Hepatocyte (in vitro differentiated cells): ENCODE measurements around the gene LAMB4. TPM values are rescaled to one million over a fixed set of nuclear protein-coding genes. Genes with fewer than 3 reads are reported as not detected.

Source experiments
- DNase-seq: peaks from one replicate; pipeline ENCODE4 v3.0.0-alpha.2; 2016; ENCODE audit warnings: low spot score
- H2AFZ ChIP-seq: fragments of 200-600 bp; sonication (generic); 2 replicates; pipeline ENCODE4 v1.6.0; 2016; ENCODE audit warnings: antibody characterized with exemption, mild to moderate bottlenecking
- H3K27ac ChIP-seq: fragments of 200-600 bp; sonication (generic); 2 replicates; pipeline ENCODE4 v1.5.1; 2016; ENCODE audit warnings: mild to moderate bottlenecking
- H3K27me3 ChIP-seq: fragments of 200-600 bp; sonication (generic); 2 replicates; pipeline ENCODE4 v1.6.1; 2016
- H3K36me3 ChIP-seq: fragments of 200-600 bp; sonication (generic); replicated peaks from 2 replicates; pipeline ENCODE4 v1.5.1; 2016; ENCODE audit warnings: low read depth; ENCODE audit not compliant: insufficient read depth
- H3K4me1 ChIP-seq: fragments of 200-600 bp; sonication (generic); 2 replicates; pipeline ENCODE4 v1.5.1; 2016; ENCODE audit warnings: mild to moderate bottlenecking, moderate library complexity; ENCODE audit not compliant: insufficient read depth
- H3K4me2 ChIP-seq: fragments of 200-600 bp; sonication (generic); 2 replicates; pipeline ENCODE4 v1.6.0; 2016
- H3K4me3 ChIP-seq: fragments of 200-600 bp; sonication (generic); 2 replicates; pipeline ENCODE4 v1.5.1; 2016; ENCODE audit warnings: mild to moderate bottlenecking
- H3K79me2 ChIP-seq: fragments of 200-600 bp; sonication (generic); 2 replicates; pipeline ENCODE4 v1.6.0; 2017; ENCODE audit warnings: mild to moderate bottlenecking
- H3K9me2 ChIP-seq: fragments of 200-600 bp; sonication (generic); replicated peaks from 2 replicates; pipeline ENCODE4 v1.6.0; 2017; ENCODE audit warnings: mild to moderate bottlenecking; ENCODE audit not compliant: insufficient read depth
- H3K9me3 ChIP-seq: fragments of 200-600 bp; sonication (generic); 2 replicates; pipeline ENCODE4 v1.5.1; 2016; ENCODE audit warnings: low read depth, mild to moderate bottlenecking
- H4K20me1 ChIP-seq: fragments of 200-600 bp; sonication (generic); 2 replicates; pipeline ENCODE4 v1.6.0; 2016; ENCODE audit warnings: mild to moderate bottlenecking; ENCODE audit not compliant: insufficient read depth, poor library complexity, severe bottlenecking
- EZH2 ChIP-seq: fragments of 200-600 bp; sonication (generic); IDR thresholded peaks from 2 replicates; pipeline ENCODE4 v1.6.1; 2016; ENCODE audit warnings: antibody characterized with exemption, mild to moderate bottlenecking, borderline replicate concordance
- EZH2phosphoT487 ChIP-seq: fragments of 200-600 bp; sonication (generic); IDR thresholded peaks from one replicate; pipeline ENCODE4 v1.6.1; 2018; ENCODE audit warnings: antibody characterized with exemption, mild to moderate bottlenecking, low read depth, moderate library complexity; ENCODE audit not compliant: unreplicated experiment, severe bottlenecking
- WGBS: methylation state at CpG from one replicate; pipeline ENCODE4 v1.1.6; 2016; ENCODE audit warnings: low lambda C conversion rate; ENCODE audit errors: missing lambda C conversion rate; 5-methylcytosine and 5-hydroxymethylcytosine counted together
- polyA plus RNA-seq: library from polyadenylated mRNA; unstranded; fragments of >200 nt; fragmentation: Nextera tagmentation; extraction: Ambion mirVana; gene quantifications from 2 replicates; pipeline ENCODE4 v1.2.1, GENCODE V29; 2016
- total RNA-seq: library from RNA; depleted of rRNA; stranded (reverse); fragments of >200 nt; gene quantifications from 2 replicates; pipeline ENCODE4 v1.2.3, GENCODE V29; 2014
- TF ChIP-seq, protein P1 (sequence below): fragments of 200-600 bp; sonication (generic); IDR thresholded peaks from 2 replicates; pipeline ENCODE4 v1.5.1; 2016; ENCODE audit warnings: antibody characterized with exemption, mild to moderate bottlenecking; ENCODE audit not compliant: poor library complexity

LAMB4 gene
- total and polyA plus RNA-seq, 2 experiments from 2014 or later, result 1.3 to 1.9 TPM

DNA sequence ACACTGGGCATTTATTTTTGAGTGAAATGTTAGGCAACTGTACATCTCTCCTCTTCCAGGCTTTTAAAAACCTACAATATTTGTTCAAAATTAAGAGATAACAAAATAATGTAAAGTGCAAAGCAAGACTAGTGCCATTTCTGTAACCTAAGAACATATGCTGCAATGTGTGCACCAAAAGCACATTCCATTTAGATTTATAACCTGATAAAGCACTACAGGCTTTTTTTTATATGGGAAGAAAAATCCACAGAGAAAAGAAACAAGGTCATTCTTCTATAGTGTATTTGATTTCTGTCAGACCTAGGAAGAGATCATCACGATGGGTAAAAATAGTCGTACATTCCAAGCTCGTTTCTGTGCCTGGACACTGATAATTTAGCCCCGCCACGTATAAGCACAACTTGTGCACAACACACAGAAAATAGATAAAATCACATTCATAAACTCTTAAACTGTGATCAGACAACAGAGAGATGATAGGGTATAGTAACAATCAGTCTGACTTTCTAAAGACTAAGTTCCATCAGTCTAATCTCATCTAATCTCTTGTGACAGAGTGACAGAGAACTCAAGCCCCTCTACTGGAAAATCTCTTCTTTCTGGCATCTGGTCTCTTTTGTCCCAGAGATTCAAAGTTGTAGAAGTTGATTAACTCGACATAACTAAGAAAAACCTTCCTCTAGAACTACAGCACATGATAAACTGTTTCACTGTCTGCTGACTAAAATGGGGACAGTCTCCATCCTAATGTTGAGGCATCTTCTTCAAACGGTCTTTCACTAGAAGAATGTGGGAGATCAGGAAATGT, 133.9 kb downstream of the LAMB4 start:
- Histone ChIP-seq H3K79me2 (peaks cover 53% of the 10 kb centered on the region), H3K9me2 (no peaks in the 10 kb centered on the region), H3K36me3 (no peaks in the 10 kb centered on the region), H3K27ac (peak overlapping the region; percentile 95), H3K9me3 (no peaks in the 10 kb centered on the region), H3K4me1 (peaks cover 74% of the 10 kb centered on the region), H3K4me2 (peak overlapping the region; percentile 64), H3K4me3 (no peak overlapping the region), H3K27me3 (no peaks in the 10 kb centered on the region), H4K20me1 (no peaks in the 10 kb centered on the region), H2AFZ (no peak overlapping the region)
- DNase-seq, result no peak
- WGBS, result 25% methylated on average over 7 of the region's 7 CpGs
- TF ChIP-seq EZH2phosphoT487 (no peak), EZH2 (no peak)
- TF ChIP-seq, protein P1, sequence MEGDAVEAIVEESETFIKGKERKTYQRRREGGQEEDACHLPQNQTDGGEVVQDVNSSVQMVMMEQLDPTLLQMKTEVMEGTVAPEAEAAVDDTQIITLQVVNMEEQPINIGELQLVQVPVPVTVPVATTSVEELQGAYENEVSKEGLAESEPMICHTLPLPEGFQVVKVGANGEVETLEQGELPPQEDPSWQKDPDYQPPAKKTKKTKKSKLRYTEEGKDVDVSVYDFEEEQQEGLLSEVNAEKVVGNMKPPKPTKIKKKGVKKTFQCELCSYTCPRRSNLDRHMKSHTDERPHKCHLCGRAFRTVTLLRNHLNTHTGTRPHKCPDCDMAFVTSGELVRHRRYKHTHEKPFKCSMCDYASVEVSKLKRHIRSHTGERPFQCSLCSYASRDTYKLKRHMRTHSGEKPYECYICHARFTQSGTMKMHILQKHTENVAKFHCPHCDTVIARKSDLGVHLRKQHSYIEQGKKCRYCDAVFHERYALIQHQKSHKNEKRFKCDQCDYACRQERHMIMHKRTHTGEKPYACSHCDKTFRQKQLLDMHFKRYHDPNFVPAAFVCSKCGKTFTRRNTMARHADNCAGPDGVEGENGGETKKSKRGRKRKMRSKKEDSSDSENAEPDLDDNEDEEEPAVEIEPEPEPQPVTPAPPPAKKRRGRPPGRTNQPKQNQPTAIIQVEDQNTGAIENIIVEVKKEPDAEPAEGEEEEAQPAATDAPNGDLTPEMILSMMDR, result no peak

DNA sequence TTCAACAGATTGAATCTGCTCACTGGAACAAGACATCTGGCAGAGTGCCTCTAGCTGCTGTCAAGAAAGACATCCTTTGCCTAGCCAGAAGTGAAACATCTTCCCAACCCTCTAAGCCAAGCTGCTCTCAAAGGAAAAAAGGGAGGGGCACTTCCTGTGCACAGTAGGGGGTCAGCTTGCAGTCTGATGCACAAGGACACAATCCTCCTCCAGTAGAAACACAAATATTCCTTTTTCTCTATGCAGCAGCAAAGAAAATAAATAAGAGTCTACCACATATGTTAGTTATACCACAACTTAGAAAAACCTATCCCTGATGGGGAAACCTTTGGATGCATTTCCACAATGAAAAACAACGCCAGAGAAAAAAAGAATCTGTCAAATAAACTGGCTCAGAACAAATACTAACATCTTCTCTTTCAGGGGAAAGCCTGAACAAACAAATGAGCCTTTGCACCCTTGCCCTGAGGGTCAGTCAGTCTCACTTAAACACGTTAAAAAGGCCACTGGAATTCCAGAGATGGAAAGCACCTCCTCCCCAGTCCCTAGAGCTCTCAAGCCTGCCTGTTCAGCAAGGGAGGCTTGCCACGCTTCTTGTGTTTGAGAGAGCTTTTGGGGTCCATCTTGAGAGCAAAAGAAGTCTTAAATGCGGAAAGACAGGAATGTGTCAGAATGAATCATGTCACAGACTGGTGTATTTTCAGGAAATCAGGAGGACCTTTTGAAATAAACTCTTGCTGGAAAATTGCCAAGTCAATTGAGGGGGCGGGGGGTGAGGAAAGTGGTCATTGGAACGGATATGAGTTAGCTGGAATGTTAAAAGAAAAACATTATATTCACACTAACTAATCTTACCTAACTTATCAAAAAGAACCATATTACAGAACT, 134.7 kb downstream of the LAMB4 start:
- peak overlapping the region; percentile 64 for H3K4me2 ChIP-seq
- H3K9me3 ChIP-seq, result no peaks in the 10 kb centered on the region
- no peak overlapping the region for H2AFZ ChIP-seq
- 15% methylated on average over 6 of the region's 6 CpGs for WGBS
- H4K20me1 ChIP-seq, result no peaks in the 10 kb centered on the region
- H3K36me3 ChIP-seq, result no peaks in the 10 kb centered on the region
- H3K27ac ChIP-seq, result peak overlapping the region; percentile 95
- peaks cover 69% of the 10 kb centered on the region for H3K4me1 ChIP-seq
- H3K27me3 ChIP-seq, result no peaks in the 10 kb centered on the region
- H3K79me2 ChIP-seq, result peaks cover 50% of the 10 kb centered on the region
- TF ChIP-seq EZH2, result no peak
- no peak for TF ChIP-seq EZH2phosphoT487
- TF ChIP-seq, protein P1, result no peak
- DNase-seq, result peak; percentile 56
- no peaks in the 10 kb centered on the region for H3K9me2 ChIP-seq
- H3K4me3 ChIP-seq, result no peak overlapping the region

DNA sequence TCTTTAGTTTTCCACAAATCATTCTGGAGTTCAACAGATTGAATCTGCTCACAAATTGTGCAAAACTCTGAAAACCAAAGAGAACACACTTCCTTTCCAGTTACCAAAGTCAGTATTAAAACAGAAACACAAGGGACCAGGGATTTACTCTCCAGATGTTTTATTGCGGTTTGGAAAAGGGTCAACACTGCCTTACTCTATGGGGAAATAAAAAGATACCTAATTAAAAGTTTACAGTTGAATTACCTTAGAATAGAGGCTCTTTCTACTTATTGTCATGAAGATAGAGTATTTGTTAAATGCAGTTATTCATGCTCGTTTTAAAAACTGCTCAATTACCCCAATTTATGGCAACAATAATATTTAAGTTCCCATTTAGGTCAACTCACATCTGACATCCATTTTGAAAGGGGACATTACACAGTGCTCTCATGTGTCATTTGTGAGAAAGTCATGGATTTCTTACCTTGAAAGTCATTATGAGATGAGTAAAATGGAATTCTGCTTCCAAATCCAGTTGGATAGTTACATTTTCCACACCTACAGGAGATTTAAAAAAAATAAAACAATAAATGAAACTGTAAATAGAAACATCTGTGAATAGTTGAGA, 135.6 kb downstream of the LAMB4 start:
- H3K36me3 ChIP-seq, result no peaks in the 10 kb centered on the region
- peak overlapping the region; percentile 95 for H3K27ac ChIP-seq
- peak overlapping the region; percentile 64 for H3K4me2 ChIP-seq
- no peaks in the 10 kb centered on the region for H3K27me3 ChIP-seq
- no peak overlapping the region for H2AFZ ChIP-seq
- no peaks in the 10 kb centered on the region for H4K20me1 ChIP-seq
- DNase-seq, result no peak
- WGBS, result 47% methylated on average over 2 of the region's 2 CpGs
- H3K9me3 ChIP-seq, result no peaks in the 10 kb centered on the region
- peaks cover 52% of the 10 kb centered on the region for H3K79me2 ChIP-seq
- H3K9me2 ChIP-seq, result no peaks in the 10 kb centered on the region
- no peak for TF ChIP-seq EZH2phosphoT487
- TF ChIP-seq EZH2, result no peak
- peaks cover 60% of the 10 kb centered on the region for H3K4me1 ChIP-seq
- no peak overlapping the region for H3K4me3 ChIP-seq
